Skin epidermis (tissue), 12 donors: ENCODE results near the gene ATP5PB.

ENCODE experiments used
- H3K27ac ChIP-seq, 21 experiments: fragments of 200-600 bp; sonication (generic) in 11 of 21; one replicate each; pipeline ENCODE4 v1.5.0; 2020; ENCODE audit warnings: mild to moderate bottlenecking in 3 of 21, inconsistent platforms in 2 of 21, moderate library complexity in 2 of 21
- H3K4me3 ChIP-seq, 7 experiments: fragments of 200-600 bp; sonication (generic) in 2 of 7; one replicate each; pipeline ENCODE4 v1.5.0; 2020; ENCODE audit warnings: inconsistent platforms in 2 of 7, mild to moderate bottlenecking in 2 of 7, moderate library complexity in 1 of 7

ATP5PB gene, protein sequence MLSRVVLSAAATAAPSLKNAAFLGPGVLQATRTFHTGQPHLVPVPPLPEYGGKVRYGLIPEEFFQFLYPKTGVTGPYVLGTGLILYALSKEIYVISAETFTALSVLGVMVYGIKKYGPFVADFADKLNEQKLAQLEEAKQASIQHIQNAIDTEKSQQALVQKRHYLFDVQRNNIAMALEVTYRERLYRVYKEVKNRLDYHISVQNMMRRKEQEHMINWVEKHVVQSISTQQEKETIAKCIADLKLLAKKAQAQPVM

DNA sequence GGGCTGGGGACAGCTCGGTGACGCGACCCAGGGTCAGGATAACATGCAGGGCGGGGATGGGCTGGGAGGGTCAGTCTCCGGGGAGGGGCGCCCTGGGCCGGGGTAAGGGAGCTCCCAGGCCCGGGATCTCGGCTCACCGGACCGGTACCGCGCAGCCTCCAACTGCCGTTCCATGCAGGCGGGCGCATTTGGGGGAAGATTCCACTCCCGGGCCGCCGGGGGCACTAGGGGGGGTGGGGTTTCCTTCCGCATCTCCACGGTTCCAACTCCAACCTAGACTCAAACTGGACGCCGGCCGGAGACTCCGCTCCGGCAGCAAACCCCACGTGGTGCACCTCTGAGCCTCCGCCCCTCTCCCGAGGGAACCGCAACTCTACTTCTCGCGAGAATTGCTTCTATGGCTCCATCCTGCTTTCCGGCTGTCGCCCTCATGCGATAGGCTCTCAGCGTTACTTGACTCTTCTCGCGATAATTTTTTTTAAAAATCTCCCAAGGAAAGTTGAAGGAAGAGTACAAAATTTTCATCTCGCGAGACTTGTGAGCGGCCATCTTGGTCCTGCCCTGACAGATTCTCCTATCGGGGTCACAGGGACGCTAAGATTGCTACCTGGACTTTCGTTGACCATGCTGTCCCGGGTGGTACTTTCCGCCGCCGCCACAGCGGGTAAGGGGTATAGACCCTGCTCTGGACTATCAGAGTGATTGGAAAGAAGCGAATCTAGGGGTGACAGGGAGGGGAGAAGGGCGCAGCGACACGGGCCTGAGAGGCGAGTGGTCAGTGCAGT lies at the start of gene ATP5PB, which contains the start of gene WDR77:
TSS of gene ATP5PB (plus strand) at position 547 of the 785 bp plus-strand sequence. CDS start at position 625, 78 bp downstream.
TSS of gene WDR77 (minus strand) at position 339 of the 785 bp plus-strand sequence. CDS start at position 252, 87 bp downstream.
- H3K4me3 ChIP-seq, result peak within 1 kb of the TSS; percentile 65 to 97 (median 92)
- peak within 1 kb of the TSS; percentile 32 to 97 (median 91) for H3K27ac ChIP-seq

DNA sequence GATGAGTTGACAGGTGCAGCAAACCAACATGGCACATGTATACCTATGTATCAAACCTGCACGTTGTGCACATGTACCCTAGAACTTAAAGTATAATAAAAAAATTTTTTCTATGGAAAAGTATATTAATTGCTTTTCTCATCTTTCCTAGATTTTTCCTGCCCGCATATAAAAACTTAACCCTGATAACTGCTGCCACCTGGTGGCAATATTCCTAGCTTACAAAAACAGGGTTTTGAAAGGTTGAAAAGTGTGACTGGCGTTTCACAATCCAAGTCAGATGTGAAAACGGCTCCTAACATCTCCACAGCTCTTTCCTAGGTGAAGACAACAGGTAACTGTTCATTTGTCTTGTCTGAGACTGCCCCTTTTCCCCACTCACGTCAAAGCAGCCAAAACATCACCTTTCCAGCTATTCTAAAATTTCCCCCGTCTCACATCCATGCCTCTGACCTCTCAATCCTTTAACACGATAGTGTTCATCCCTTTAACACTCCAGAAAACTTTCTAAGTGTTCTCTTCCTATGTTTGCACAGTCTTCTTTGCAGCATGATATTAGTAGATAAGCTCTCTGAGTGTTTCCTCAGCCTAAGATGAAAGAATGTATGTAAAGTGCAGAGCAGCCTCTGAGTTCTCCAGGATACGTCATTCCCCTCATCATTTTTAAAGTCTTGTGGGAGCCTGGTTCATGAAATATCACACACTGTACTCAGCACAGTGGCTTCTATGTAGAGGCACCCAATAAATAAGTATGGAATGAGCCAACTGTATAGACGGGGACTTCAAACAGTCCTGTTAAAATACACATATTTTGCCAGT lies 49.3 kb upstream of the ATP5PB start:
- Histone ChIP-seq H3K27ac (no peak overlapping the region), H3K4me3 (no peak overlapping the region)

DNA sequence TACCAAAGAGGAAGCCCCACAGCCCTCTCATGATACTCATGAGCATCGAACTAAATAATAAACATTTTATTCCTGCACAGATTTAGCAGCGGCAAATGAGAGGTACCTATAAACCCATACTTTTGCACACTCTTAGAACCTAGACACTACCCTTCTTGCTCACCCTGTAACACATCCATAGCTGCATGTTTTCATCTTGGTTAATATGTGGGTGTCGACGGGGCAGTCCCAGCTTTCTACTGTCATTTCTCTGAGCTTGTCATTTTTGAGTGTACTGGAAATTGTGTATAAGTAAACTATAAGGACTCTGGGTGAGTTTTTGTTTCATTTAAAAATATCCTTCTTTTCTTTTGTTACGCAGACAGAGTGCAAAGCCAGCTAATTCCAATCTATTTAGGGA lies 47.2 kb upstream of the ATP5PB start:
- H3K4me3 ChIP-seq, result no peak overlapping the region
- H3K27ac ChIP-seq, result no peak overlapping the region

DNA sequence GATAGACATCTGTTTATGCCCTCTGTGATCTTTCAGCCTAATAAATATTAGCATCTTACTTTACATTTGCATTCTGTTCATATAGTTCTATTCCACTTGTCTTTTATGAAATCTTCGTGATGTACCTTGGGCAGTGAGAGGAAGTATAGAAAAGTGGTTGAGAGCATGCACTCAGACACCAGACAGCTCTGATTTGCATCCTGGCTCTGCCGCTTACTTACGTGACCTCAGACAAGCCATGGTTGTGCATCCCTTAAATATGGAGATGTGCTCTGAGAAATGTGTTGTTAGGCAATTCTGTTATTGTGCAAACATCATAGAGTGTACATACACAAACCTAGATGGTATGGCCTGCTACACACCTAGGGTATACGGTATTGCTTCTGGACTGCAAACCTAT lies 44.7 kb upstream of the ATP5PB start:
- Histone ChIP-seq H3K27ac (no peak overlapping the region), H3K4me3 (no peak overlapping the region)

DNA sequence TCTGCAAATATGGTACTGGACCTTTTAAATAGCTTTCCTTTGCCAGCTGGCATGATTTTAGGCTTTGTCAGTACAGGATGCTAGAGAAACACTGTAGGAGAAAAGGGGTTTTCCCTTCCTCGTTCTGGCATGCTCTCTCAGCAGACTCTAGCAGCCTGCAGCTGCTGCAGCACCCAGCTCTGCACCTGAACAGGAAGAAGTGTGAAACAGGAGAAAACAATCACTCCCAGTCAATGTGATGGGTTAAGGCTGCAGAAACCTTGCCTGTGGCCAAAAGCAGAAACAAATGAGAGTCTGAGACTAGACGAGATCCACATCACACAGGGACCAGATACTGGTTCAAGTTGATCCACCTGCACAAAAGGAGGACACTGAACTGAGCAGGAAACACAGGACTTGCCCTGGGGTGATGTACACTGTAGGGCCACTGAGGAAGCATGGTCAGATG lies 42.9 kb upstream of the ATP5PB start:
- H3K27ac ChIP-seq, result peak overlapping the region in 2 of 21 experiments; percentile 20 to 31

DNA sequence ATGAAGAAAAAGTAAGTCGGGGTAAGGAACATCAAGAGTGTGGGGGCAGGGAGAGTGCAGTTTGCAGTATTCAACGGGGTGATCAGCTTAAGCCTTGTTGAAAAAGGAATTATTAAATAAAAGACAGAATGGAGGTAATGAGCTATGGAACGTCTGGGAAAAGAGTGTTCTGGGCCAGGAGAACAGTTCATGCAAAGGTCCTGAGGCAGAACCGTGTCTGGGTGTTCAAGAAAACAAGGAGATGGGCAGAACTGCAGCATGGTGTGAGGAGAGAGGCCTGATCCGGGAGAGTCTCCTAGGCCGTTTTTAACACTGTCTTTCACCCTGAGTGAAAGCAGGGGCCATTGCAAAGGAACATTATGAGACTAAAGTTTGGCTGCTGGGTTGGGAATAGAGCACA lies 42.0 kb upstream of the ATP5PB start:
- no peak overlapping the region for H3K27ac ChIP-seq

More for the DNA sequence above, 42.9 kb upstream of the ATP5PB start:
- H3K4me3 ChIP-seq, result no peak overlapping the region

DNA sequence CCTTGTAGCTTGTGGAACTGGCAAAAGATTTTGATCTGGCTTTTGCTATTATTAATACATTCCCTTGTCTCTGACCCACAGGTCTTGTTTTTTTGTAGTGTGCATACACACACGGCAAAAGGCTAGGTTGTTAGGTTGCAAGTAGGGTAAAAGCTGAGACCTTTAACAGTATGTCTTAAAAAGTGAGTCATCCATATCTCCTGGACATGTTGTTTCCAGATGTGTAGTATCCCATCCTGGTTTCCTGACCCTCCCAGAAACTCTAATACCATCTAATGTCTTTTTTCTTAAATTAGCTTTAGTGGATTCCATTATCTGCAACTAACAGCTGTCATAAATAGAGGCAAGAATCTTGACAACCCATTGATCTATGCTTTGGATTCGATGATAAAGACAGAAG lies 36.4 kb upstream of the ATP5PB start:
- H3K27ac ChIP-seq, result no peak overlapping the region
- no peak overlapping the region for H3K4me3 ChIP-seq

More for the DNA sequence above, 42.0 kb upstream of the ATP5PB start:
- no peak overlapping the region for H3K4me3 ChIP-seq

DNA sequence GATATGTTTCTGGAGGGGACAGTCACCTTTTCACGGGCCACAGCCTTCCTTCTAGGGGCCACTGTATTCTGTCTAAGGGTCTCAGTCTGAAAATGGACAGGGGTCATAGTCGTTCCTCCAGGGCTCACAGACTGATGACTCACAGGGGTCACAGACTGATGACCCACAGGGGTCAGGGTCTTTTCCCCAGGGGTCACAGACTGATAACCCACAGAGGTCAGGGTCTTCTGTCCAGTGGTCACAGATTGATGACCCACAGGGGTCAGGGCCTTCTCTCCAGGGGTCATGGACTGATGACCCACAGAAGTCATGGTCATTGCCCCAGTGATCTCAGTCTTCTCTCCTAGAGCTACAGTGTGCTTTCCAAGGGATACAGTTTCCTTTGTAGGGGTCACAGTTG lies 34.5 kb upstream of the ATP5PB start:
- Histone ChIP-seq H3K27ac (no peak overlapping the region), H3K4me3 (no peak overlapping the region)

DNA sequence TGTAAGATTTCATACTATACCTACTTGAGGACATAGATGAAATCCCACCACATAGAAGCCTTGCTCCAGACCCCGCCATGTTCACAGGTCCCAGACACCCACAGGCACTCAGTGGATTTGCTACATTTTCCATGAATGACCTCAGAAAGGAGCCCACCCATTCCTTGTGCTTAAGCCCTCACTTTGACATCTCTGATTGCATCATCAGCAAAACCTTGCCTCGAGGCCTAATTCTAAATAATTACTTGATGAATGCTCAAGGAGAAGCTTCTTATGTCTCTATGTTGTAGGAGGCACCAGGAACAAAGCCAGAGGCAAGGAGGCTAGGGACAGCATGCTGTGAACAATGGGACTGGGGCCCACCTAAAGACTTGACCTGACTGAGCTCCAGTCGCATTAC lies 33.8 kb upstream of the ATP5PB start:
- no peak overlapping the region for H3K4me3 ChIP-seq
- H3K27ac ChIP-seq, result no peak overlapping the region

DNA sequence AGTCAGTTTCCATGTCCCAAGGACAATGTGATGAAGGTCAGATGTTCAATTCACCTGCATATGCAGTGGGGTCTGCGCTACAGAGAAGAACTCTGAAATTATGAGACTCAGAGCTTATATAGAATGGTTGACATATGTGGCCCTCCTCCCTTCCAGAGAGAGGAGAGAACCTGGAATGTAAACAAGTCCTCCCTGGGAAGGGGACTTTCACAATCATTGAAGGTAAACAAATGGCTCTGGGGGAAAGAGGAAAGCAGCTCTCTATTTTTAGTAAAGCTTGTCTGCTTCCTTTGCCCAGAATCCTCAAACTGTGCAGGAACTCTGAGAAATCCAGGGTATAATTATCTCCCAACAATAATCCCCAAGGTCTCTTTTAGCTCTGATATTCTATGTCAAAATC lies 31.5 kb upstream of the ATP5PB start:
- H3K4me3 ChIP-seq, result no peak overlapping the region
- H3K27ac ChIP-seq, result no peak overlapping the region

DNA sequence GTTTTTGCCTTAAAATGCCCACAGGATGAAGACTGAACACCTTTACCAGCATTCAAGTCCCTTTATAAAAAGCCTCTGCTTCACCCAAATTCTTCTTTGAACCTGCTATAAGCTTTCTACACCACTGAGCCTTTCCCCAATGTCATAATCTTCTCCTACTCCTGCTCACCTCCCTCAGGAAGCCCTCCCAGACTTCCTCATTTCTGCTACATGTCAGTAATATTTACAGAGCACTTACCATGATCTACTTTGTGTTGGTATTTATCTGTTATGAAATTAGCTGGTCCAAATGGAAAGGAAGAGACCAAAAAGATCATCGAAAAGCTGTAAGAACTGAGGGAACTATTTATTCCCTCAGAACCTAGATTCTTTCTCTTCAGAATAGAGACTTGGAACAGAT lies 30.2 kb upstream of the ATP5PB start:
- Histone ChIP-seq H3K4me3 (no peak overlapping the region), H3K27ac (no peak overlapping the region)

DNA sequence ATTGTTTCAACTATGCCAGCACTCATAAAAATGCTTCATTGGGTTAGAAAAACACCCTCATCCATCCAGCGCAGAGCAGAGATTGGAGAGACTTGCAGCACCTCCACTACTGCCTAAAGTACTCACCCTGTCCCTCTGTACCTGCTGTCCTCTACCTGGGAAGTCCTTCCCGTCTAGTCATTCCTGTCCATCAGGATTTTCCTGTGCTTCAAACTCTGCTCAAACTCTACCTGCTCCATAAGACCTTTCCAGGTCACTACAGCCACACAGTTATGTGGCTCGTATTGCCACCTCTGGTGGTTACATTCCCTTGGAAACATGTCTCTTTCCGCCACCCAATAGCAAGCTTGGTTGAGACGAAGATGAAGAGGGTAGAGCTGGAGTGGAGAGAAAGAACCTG lies 28.9 kb upstream of the ATP5PB start:
- Histone ChIP-seq H3K4me3 (no peak overlapping the region), H3K27ac (no peak overlapping the region)

DNA sequence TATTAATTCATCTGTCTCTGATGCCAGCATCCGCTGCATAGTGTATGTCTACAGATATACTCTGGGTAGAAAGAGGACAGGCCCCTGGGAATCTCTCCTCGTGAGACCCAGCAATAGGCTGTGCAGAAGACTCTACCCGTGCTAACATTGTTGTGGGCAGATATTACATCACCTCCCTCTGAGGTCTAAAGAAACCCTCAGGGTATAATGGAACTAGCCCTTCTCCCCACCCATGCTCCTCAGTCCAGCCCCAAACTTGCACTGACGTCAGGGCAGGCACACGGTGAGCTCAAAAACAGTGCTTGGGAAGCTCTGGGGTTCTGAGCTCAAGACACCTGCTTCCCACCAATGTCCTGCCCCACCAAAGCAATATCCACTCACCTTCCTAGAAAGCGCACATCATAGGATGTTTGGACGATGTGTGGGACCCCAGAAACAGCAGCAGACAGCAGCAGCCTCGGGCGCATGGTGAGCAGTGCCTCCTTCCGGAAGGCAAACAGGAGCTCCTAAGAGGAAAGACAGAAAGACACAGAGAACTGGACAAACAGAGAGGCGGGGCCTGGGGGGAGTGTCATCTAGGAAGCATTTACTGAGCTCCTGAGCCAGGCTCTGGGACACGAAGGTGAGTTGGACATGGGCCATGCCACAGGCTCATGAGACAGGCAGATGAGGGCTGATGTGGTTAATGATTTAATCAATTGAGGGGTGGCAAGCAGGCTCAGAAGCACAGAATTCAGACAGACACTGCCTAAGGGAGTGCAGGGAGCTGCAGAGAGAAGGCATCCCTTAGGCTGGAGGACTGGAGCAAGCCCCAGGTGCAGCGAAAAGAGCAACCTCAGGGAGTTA lies 26.5 kb upstream of the ATP5PB start:
- H3K4me3 ChIP-seq, result no peak overlapping the region

DNA sequence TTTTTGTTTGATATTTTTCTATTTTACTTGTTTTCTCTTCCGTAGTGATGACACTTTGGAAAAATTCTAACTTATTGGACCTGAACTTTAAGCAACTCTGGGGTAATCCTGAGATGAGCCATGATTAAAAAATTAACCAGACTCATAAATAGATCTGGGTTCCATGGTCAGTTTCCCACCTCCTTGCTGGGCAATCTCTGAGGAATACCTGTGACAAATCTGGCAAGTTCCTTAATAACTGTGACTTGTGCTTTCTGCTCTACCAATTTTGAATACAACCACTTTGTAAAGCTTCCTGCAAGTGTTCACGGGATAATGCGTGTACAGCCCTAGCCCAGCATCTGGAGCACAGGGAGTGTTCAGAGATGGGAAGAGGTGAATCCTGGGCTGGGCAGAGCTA lies 25.0 kb upstream of the ATP5PB start:
- Histone ChIP-seq H3K4me3 (no peak overlapping the region), H3K27ac (no peak overlapping the region)

More for the DNA sequence above, 26.5 kb upstream of the ATP5PB start:
- no peak overlapping the region for H3K27ac ChIP-seq

DNA sequence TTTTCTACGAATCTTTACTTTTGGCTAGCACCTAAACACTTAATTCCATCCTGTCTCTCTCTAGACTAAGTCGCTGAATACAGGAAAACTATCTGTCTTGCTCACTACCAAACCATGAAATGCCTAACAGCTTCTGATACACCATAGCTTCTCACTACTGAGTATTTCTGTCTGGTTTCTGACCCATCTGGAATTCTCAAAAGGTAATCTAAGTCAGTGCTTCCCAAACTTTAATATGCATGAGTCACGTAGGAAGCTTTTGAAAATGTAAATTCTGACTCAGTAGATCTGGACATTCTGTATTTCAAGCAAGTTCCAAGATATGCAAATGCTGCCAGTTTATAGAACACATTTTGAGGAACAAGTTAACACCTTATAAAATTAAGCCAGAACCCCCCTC lies 12.5 kb upstream of the ATP5PB start:
- Histone ChIP-seq H3K4me3 (no peak overlapping the region), H3K27ac (no peak overlapping the region)

DNA sequence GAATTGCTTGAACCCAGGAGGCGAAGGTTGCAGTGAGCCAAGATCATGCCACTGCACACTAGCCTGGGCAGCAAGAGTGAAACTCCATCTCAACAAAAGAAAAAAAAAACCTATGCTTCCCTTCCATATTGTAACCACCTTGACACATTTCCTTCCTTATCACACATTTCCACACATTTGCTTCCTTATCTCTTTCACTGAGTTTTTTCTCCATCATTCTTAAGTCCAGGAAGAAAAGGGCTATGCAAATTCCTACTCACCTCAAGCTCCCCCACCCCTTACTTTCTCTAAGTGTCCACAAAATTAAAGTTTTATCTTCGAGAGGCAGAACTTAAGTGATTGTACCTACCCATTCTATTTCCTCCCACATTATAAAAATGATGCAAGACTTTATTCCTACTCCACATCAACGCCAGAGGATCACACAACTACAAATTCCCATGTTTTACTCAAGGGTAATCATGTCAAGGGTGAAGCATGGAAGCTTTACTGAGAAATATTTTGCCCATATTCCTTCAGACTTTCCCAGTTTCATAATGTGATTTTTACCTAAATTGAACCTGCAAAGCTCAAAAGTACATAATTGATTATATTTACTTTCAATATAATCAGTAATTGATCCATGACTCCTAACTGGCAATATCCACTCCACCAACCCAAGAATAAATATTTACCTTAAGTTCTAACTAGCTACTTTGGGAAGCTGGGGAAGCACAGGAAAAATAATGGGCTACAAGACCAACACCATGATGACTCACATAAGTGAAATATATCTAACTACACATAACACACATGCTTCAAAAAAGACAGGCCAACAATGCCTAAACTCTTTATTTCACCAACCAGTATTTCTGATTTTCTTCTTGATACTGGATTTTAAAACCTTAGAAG lies 9.6 kb upstream of the ATP5PB start:
- H3K27ac ChIP-seq, result no peak overlapping the region

DNA sequence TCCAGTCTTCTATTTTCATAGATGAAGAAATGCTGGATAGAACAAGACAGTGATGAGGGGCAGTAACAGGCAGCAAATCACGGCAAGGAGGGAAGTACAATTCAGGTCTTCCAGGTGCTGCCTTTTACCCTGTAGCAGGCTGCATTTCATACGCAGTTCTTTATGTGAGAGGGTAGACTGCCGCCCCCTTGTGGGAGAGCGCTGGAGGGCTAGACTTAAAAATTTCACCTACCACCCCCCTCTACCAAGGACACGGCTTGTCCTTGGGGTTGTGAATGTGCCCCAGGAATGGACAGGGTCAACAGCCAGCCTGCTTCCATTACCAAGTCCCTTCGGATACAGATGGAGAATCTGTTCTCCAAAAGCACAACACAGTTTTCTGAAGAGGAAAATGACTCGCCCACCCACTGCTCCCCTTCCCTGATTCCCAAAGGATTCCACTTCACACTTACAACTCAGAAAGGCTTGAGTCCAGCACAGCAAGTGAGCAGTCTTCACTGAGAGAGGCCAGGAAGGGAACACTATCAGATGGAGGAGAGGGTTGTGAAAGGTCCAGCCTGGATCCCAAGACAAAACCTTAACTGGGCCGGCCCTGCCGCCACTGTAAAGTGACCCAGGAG lies 7.6 kb upstream of the ATP5PB start:
- H3K4me3 ChIP-seq, result no peak overlapping the region
- no peak overlapping the region for H3K27ac ChIP-seq

More for the DNA sequence above, 9.6 kb upstream of the ATP5PB start:
- no peak overlapping the region for H3K4me3 ChIP-seq

DNA sequence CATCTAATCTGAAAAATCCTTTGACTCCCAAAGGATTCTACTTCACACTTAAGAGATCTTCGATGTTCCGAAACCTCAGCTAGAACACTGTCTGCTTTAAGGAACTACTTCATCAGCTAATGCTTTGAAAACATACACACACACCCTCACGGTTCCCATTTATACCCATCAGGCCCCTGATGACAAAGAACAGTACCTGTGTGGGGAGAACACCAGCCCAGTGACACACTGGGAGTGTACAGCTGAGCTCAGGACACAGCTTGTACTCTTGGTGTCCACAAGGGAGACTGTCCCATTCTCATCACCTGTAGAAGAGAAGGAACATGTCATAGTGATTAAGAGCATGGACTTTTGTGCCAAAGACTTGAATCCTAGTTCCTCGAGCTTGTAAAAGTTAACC lies 6.8 kb upstream of the ATP5PB start:
- no peak overlapping the region for H3K4me3 ChIP-seq
- H3K27ac ChIP-seq, result no peak overlapping the region
